HCT116 (cell line): ENCODE data around the gene ZNF71. TPM values are rescaled to one million over a fixed set of nuclear protein-coding genes. Genes with fewer than 3 reads are reported as not detected.

ENCODE experiments used
- ATAC-seq: fragments of 200-7000 bp; cut with Tn5 transposase; 2 replicates; pipeline ENCODE4 v1.9.1; 2020; ENCODE audit warnings: mild to moderate bottlenecking, moderate library complexity
- BruUV-seq: library from RNA; stranded (reverse); fragments of 400-500 nt; replicated peaks from 2 replicates; lab custom pipeline; 2021; lab: Mats Ljungman, UMichigan
- CTCF ChIA-PET: fragments of 300-600 bp; sonication (Branson Sonifier 250); formaldehyde crosslinking; loops from one replicate; lab custom pipeline; 2021; ENCODE audit warnings: antibody characterized with exemption; lab: Charles Lee
- POLR2A ChIA-PET: fragments of 300-600, 350-600 bp; sonication (Branson Sonifier 250); formaldehyde crosslinking; loops from one replicate; lab custom pipeline; 2021; ENCODE audit warnings: antibody characterized with exemption; lab: Charles Lee
- RAD21 ChIA-PET, 2 experiments: fragments of 300-600 bp; sonication (Branson Sonifier 250); formaldehyde crosslinking; loops; one replicate each; lab custom pipeline; 2023; ENCODE audit warnings: low total read pairs in 2 of 2; ENCODE audit not compliant: uncharacterized antibody in 2 of 2, unreplicated experiment in 2 of 2, low non-redundant PET in 1 of 2; lab: Charles Lee
- DNase-seq: peaks from one replicate; pipeline ENCODE4 v3.0.0-alpha.2; 2010; ENCODE audit warnings: low read depth, low spot score
- H2AFZ ChIP-seq: fragments of 200-600 bp; shearing (Covaris generic), sonication (generic); 2 replicates; pipeline ENCODE4 v1.6.1; 2017; ENCODE audit warnings: low read depth, mixed run types, mixed read lengths, antibody characterized with exemption, low read length; ENCODE audit not compliant: poor library complexity, severe bottlenecking
- H3K27ac ChIP-seq: 2 replicates; pipeline ENCODE4 v1.5.1; 2012; ENCODE audit warnings: low read depth, low read length
- H3K27me3 ChIP-seq: fragments of 200-600 bp; sonication (generic); 2 replicates; pipeline ENCODE4 v1.6.1; 2016; ENCODE audit warnings: mixed run types, low read length, mixed read lengths; ENCODE audit not compliant: insufficient read depth
- H3K36me3 ChIP-seq, 2 experiments: fragments of 200-500 bp in 1 of 2; fragments of 200-600 bp in 1 of 2; sonication (Bioruptor generic) in 1 of 2; sonication (generic) in 1 of 2; 2 replicates each; pipeline versions ENCODE4 v1.5.1 to v1.6.1; 2014 to 2016; ENCODE audit warnings: low read length in 2 of 2, inconsistent platforms in 1 of 2, mixed read lengths in 1 of 2, mixed run types in 1 of 2; ENCODE audit not compliant: insufficient read depth in 2 of 2, control insufficient read depth in 1 of 2
- H3K4me1 ChIP-seq, 2 experiments: fragments of 200-600 bp in 1 of 2; sonication (generic) in 1 of 2; 2 replicates each; pipeline versions ENCODE4 v1.5.1 to v1.6.1; 2012 to 2017; ENCODE audit warnings: low read length in 2 of 2, inconsistent platforms in 1 of 2, mild to moderate bottlenecking in 1 of 2, mixed read lengths in 1 of 2, mixed run types in 1 of 2, moderate library complexity in 1 of 2; ENCODE audit not compliant: insufficient read depth in 2 of 2, control insufficient read depth in 1 of 2
- H3K4me2 ChIP-seq: fragments of 200-600 bp; sonication (generic); 2 replicates; pipeline ENCODE4 v1.6.1; 2017; ENCODE audit warnings: mixed run types, low read length, mixed read lengths
- H3K4me3 ChIP-seq, 2 experiments: fragments of 200-600 bp in 1 of 2; sonication (generic) in 1 of 2; replicated peaks in 1 of 2; 2 replicates each; pipeline ENCODE4 v1.5.1; 2011 to 2016; ENCODE audit warnings: low read length in 2 of 2, control low read depth in 1 of 2, low read depth in 1 of 2, mild to moderate bottlenecking in 1 of 2, mixed read lengths in 1 of 2, mixed run types in 1 of 2
- H3K79me2 ChIP-seq: fragments of 200-600 bp; sonication (generic); 2 replicates; pipeline ENCODE4 v1.6.1; 2017; ENCODE audit warnings: mild to moderate bottlenecking, mixed run types, low read length, moderate library complexity, mixed read lengths; ENCODE audit not compliant: insufficient read depth
- H3K9ac ChIP-seq: fragments of 200-600 bp; sonication (generic); 2 replicates; pipeline ENCODE4 v1.6.1; 2016; ENCODE audit warnings: low read length, mixed read lengths
- H3K9me2 ChIP-seq: fragments of 200-600 bp; sonication (generic), shearing (Covaris generic); 2 replicates; pipeline ENCODE4 v1.6.1; 2017; ENCODE audit warnings: mixed run types, mild to moderate bottlenecking, moderate library complexity; ENCODE audit not compliant: insufficient read depth
- H3K9me3 ChIP-seq, 2 experiments: fragments of 200-500 bp in 1 of 2; fragments of 200-600 bp in 1 of 2; sonication (Bioruptor generic) in 1 of 2; sonication (generic) in 1 of 2; 2 replicates each; pipeline ENCODE4 v1.6.1; 2014 to 2017; ENCODE audit warnings: low read length in 2 of 2, mixed read lengths in 2 of 2, inconsistent platforms in 1 of 2, low read depth in 1 of 2, mild to moderate bottlenecking in 1 of 2, mixed run types in 1 of 2, moderate library complexity in 1 of 2; ENCODE audit not compliant: control insufficient read depth in 1 of 2, insufficient read depth in 1 of 2
- H4K20me1 ChIP-seq: fragments of 200-600 bp; sonication (generic), shearing (Covaris generic); 2 replicates; pipeline ENCODE4 v1.6.1; 2017; ENCODE audit warnings: mixed run types, mild to moderate bottlenecking, moderate library complexity; ENCODE audit not compliant: insufficient read depth
- CBX3 ChIP-seq: IDR thresholded peaks from 2 replicates; pipeline ENCODE4 v1.6.1; 2012; ENCODE audit warnings: low read depth
- CEBPB ChIP-seq: IDR thresholded peaks from 2 replicates; pipeline ENCODE4 v1.6.1; 2012; ENCODE audit warnings: low read depth
- ELF1 ChIP-seq: IDR thresholded peaks from 2 replicates; pipeline ENCODE4 v1.6.1; 2012; ENCODE audit warnings: low read depth, borderline replicate concordance
- EZH2 ChIP-seq: fragments of 200-600 bp; sonication (generic); IDR thresholded peaks from 2 replicates; pipeline ENCODE4 v1.6.1; 2017; ENCODE audit warnings: antibody characterized with exemption, mixed run types
- JUND ChIP-seq: IDR thresholded peaks from 2 replicates; pipeline ENCODE4 v1.6.1; 2012
- POLR2A ChIP-seq: IDR thresholded peaks from 2 replicates; pipeline ENCODE4 v1.7.0; 2011; ENCODE audit warnings: borderline replicate concordance; ENCODE audit not compliant: insufficient read depth, insufficient read length; ENCODE audit errors: extremely low read depth
- SIN3A ChIP-seq: IDR thresholded peaks from 2 replicates; pipeline ENCODE4 v1.6.1; 2012; ENCODE audit warnings: low read depth
- TCF7L2 ChIP-seq: IDR thresholded peaks from 2 replicates; pipeline ENCODE4 v1.7.0; 2011; ENCODE audit warnings: borderline replicate concordance, inconsistent platforms; ENCODE audit not compliant: insufficient read depth, insufficient read length; ENCODE audit errors: extremely low read depth
- YY1 ChIP-seq: IDR thresholded peaks from 2 replicates; pipeline ENCODE4 v1.6.1; 2011; ENCODE audit warnings: low read length, low read depth, moderate library complexity, mild to moderate bottlenecking; ENCODE audit not compliant: insufficient replicate concordance; ENCODE audit errors: extremely low read depth
- ZNF274 ChIP-seq: fragments of 200-500 bp; sonication (Bioruptor generic); IDR thresholded peaks from 2 replicates; pipeline ENCODE4 v1.6.1; 2014; ENCODE audit warnings: mild to moderate bottlenecking, low read depth, low read length, inconsistent platforms
- intact Hi-C: fragments of 100-400 bp; cut with micrococcal nuclease; formaldehyde crosslinking; loops from 2 replicates; pipeline ENCODE4 v1.10.0; 2022
- total RNA-seq: library from RNA; stranded (reverse); gene quantifications from one replicate; pipeline ENCODE4 v1.2.1, GENCODE V29; 2021; ENCODE audit not compliant: unreplicated experiment
- TF ChIP-seq, protein P1 (sequence below): IDR thresholded peaks from 2 replicates; pipeline ENCODE4 v1.6.1; 2012; ENCODE audit warnings: low read depth
- TF ChIP-seq, protein P2 (sequence below): IDR thresholded peaks from 2 replicates; pipeline ENCODE4 v1.6.1; 2011; ENCODE audit warnings: mild to moderate bottlenecking, low read length, moderate library complexity; ENCODE audit not compliant: insufficient replicate concordance; ENCODE audit errors: extremely low read depth

The ZNF71 gene
- total RNA-seq, 1 experiment from 2014 or later = not detected

DNA sequence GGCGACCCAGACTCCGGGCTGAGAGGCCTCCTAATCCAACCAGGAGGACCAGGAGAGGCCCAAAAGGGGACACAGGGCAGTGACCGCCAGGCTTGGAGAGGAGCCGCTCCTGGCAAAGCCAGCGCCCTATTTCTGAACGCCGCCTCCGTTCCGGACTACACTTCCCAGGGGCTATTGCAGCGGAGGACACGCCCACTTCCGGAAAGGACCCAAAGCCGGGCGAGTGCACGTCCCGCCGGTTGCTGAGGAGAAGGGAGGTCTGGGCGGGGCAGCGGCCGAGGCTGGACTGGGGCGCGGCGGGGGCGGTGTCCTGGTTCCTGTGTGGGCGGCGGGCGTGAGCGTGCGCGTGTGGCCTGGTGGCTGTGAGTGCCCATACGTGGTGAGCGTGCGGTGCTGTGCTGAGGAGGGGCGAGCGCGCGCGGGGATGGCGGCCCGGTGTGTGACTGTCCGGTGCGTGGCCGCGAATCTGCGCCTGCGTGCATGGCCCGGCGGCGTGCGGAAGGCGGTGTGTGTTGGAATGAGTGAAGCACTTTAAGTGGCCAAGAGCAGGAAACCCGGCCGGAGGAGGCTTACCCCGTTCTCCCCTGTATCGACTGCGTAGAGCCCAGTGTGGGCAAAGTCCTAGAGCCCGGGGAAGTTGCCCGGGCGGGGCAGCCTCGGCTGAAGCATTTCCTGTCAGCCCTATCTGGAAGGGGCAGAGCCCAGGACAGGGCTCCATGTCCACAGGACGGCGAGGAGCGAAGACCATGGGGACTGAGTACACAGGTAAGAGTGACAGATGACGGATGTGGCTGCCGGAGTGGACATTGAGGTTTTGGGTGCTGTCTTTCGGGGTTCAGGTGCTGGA lies 27.6 kb upstream of the ZNF71 start, which contains the start of gene ZNF470:
ZNF470 (plus strand) TSS at position 195 of the 847 bp plus-strand sequence. CDS start 2,844 bp downstream, outside the sequence.
- no peaks in the 10 kb centered on the region for H3K9me2 ChIP-seq
- no TSS peak for BruUV-seq
- H3K27me3 ChIP-seq = no peaks in the 10 kb centered on the region
- ChIA-PET CTCF (no interaction called here), POLR2A (no interaction called here)
- H3K4me1 ChIP-seq = no peaks in the 10 kb centered on the region
- no peaks in the 10 kb centered on the region for H4K20me1 ChIP-seq
- H3K4me2 ChIP-seq = no peak within 1 kb of the TSS
- intact Hi-C loops = no loop called here
- H3K4me3 ChIP-seq = no peak within 1 kb of the TSS
- H3K9me3 ChIP-seq = peaks cover 13 to 28% of the 10 kb centered on the region in 2 experiments; a peak in 2 of 4 replicates
- TF ChIP-seq SIN3A (no peak), CBX3 (no peak), TCF7L2 (no peak), JUND (no peak), ELF1 (no peak), EZH2 (no peak), POLR2A (no peak), ZNF274 (no peak), CEBPB (no peak), YY1 (no peak)
- TF ChIP-seq, protein P1, sequence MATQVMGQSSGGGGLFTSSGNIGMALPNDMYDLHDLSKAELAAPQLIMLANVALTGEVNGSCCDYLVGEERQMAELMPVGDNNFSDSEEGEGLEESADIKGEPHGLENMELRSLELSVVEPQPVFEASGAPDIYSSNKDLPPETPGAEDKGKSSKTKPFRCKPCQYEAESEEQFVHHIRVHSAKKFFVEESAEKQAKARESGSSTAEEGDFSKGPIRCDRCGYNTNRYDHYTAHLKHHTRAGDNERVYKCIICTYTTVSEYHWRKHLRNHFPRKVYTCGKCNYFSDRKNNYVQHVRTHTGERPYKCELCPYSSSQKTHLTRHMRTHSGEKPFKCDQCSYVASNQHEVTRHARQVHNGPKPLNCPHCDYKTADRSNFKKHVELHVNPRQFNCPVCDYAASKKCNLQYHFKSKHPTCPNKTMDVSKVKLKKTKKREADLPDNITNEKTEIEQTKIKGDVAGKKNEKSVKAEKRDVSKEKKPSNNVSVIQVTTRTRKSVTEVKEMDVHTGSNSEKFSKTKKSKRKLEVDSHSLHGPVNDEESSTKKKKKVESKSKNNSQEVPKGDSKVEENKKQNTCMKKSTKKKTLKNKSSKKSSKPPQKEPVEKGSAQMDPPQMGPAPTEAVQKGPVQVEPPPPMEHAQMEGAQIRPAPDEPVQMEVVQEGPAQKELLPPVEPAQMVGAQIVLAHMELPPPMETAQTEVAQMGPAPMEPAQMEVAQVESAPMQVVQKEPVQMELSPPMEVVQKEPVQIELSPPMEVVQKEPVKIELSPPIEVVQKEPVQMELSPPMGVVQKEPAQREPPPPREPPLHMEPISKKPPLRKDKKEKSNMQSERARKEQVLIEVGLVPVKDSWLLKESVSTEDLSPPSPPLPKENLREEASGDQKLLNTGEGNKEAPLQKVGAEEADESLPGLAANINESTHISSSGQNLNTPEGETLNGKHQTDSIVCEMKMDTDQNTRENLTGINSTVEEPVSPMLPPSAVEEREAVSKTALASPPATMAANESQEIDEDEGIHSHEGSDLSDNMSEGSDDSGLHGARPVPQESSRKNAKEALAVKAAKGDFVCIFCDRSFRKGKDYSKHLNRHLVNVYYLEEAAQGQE = no peak
- TF ChIP-seq, protein P2, sequence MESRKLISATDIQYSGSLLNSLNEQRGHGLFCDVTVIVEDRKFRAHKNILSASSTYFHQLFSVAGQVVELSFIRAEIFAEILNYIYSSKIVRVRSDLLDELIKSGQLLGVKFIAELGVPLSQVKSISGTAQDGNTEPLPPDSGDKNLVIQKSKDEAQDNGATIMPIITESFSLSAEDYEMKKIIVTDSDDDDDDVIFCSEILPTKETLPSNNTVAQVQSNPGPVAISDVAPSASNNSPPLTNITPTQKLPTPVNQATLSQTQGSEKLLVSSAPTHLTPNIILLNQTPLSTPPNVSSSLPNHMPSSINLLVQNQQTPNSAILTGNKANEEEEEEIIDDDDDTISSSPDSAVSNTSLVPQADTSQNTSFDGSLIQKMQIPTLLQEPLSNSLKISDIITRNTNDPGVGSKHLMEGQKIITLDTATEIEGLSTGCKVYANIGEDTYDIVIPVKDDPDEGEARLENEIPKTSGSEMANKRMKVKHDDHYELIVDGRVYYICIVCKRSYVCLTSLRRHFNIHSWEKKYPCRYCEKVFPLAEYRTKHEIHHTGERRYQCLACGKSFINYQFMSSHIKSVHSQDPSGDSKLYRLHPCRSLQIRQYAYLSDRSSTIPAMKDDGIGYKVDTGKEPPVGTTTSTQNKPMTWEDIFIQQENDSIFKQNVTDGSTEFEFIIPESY = no peak
- TF ChIP-seq, all 23 proteins: peak for 0
- no peak within 1 kb of the TSS for H3K27ac ChIP-seq
- H2AFZ ChIP-seq = no peak within 1 kb of the TSS
- H3K9ac ChIP-seq = no peak within 1 kb of the TSS
- ATAC-seq (no peak), DNase-seq (no peak)
- RAD21 ChIA-PET = no interaction called here
- H3K79me2 ChIP-seq = no peaks in the 10 kb centered on the region
- no peaks in the 10 kb centered on the region for H3K36me3 ChIP-seq
